SJSA1 (cell line): ENCODE data around the gene AHDC1. TPM values are rescaled to one million over a fixed set of nuclear protein-coding genes. Genes with fewer than 3 reads are reported as not detected.

Experiments used
- DNase-seq, 2 experiments: peaks; one replicate each; pipeline ENCODE4 v3.0.0-alpha.2; 2015 to 2020; ENCODE audit warnings: low spot score in 2 of 2, low read depth in 1 of 2
- H3K27ac ChIP-seq: fragments of 250-450 bp; sonication (Bioruptor Pico); 2 replicates; pipeline ENCODE4 v1.5.1; 2020; ENCODE audit warnings: mild to moderate bottlenecking, moderate library complexity
- H3K27me3 ChIP-seq: fragments of 250-450 bp; sonication (Bioruptor Pico); replicated peaks from 2 replicates; pipeline ENCODE4 v1.5.1; 2020; ENCODE audit warnings: mild to moderate bottlenecking, moderate library complexity
- H3K36me3 ChIP-seq: fragments of 250-450 bp; sonication (Bioruptor Pico); 2 replicates; pipeline ENCODE4 v1.5.1; 2020; ENCODE audit warnings: mild to moderate bottlenecking
- H3K4me1 ChIP-seq: fragments of 250-450 bp; sonication (Bioruptor Pico); replicated peaks from 2 replicates; pipeline ENCODE4 v1.6.1; 2021; ENCODE audit warnings: mild to moderate bottlenecking
- H3K4me3 ChIP-seq: fragments of 250-450 bp; sonication (Bioruptor Pico); 2 replicates; pipeline ENCODE4 v1.5.1; 2020; ENCODE audit warnings: mild to moderate bottlenecking
- H3K9me3 ChIP-seq: fragments of 250-450 bp; sonication (Bioruptor Pico); replicated peaks from 2 replicates; pipeline ENCODE4 v1.5.1; 2020; ENCODE audit warnings: mild to moderate bottlenecking
- total RNA-seq: library from RNA; depleted of rRNA; stranded (reverse); fragments of >200 nt; shearing (Covaris generic); gene quantifications from 2 replicates; pipeline ENCODE4 v1.2.3, GENCODE V29; 2014

AHDC1 gene
- total RNA-seq, 1 experiment from 2014 or later, result 2.9 TPM

GRCh38 chr1:27614043-27614624 lies 10.2 kb upstream of the AHDC1 start:
- H3K27ac ChIP-seq, result no peak overlapping the region
- H3K4me3 ChIP-seq, result no peak overlapping the region
- H3K27me3 ChIP-seq, result peaks cover 9% of the 10 kb centered on the region; the same call in 1 of the 2 replicates
- H3K36me3 ChIP-seq, result no peaks in the 10 kb centered on the region
- no peaks in the 10 kb centered on the region for H3K4me1 ChIP-seq
- no peak for DNase-seq
- H3K9me3 ChIP-seq, result no peaks in the 10 kb centered on the region

DNA sequence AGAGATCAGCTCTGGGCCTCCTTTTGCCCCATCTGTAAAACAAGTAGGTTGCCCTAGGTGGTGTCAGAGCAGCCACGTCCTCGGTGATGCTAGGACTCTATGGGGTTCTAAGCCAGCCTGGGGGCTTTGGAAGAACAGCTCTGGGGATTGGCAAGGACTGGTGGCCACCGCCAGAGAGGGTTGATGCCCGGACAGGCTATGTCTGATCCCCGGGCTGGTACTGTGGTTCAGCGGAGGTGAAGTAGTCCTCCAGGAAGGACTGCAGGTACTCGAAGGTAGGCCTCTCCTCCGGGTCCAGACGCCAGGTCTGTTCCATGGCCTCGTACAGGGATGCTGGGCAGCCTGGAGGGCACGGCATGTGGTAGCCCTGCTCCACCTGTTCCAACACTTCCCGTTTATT lies 8.8 kb upstream of the AHDC1 start:
- 0 out of 2 replicates have a peak, but pooled peaks cover 3% of the 10 kb centered on the region for H3K9me3 ChIP-seq
- H3K4me1 ChIP-seq, result 0 out of 2 replicates have a peak, but pooled peaks cover 3% of the 10 kb centered on the region
- DNase-seq, result no peak
- H3K27me3 ChIP-seq, result peaks cover 9% of the 10 kb centered on the region; the same call in 1 of the 2 replicates
- no peak overlapping the region for H3K27ac ChIP-seq
- H3K4me3 ChIP-seq, result no peak overlapping the region
- H3K36me3 ChIP-seq, result no peaks in the 10 kb centered on the region

DNA sequence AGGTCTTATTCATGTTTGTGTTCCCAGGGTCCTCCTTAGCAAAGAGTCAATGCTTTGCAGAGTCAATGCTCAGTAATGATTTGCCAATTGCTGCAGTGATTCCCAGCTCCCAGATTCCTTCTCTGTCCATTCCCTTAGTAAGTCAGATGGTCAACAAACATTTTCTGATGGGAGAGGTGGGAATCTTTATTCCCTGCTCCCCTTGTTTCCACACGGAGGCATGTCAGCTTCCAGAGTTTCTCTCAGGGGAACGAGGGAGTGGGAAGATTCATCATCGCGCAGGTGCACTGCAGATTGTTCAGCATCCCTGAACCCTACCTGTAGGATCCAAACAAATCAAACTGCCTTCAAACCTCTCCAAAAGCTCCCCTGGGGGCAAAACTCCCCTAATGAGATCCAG lies 7.5 kb upstream of the AHDC1 start:
- H3K36me3 ChIP-seq, result no peaks in the 10 kb centered on the region
- H3K4me1 ChIP-seq, result peaks cover 9% of the 10 kb centered on the region
- no peak overlapping the region for H3K27ac ChIP-seq
- peaks cover 9% of the 10 kb centered on the region; the same call in 1 of the 2 replicates for H3K27me3 ChIP-seq
- H3K9me3 ChIP-seq, result 0 out of 2 replicates have a peak, but pooled peaks cover 3% of the 10 kb centered on the region
- no peak overlapping the region for H3K4me3 ChIP-seq
- no peak for DNase-seq

GRCh38 chr1:27609618-27610240 lies 5.8 kb upstream of the AHDC1 start:
- Histone ChIP-seq H3K9me3 (0 out of 2 replicates have a peak, but pooled peaks cover 3% of the 10 kb centered on the region), H3K27me3 (peaks cover 9% of the 10 kb centered on the region; the same call in 1 of the 2 replicates), H3K4me3 (no peak overlapping the region), H3K36me3 (no peaks in the 10 kb centered on the region), H3K4me1 (peaks cover 14% of the 10 kb centered on the region), H3K27ac (no peak overlapping the region)
- DNase-seq, result no peak

DNA sequence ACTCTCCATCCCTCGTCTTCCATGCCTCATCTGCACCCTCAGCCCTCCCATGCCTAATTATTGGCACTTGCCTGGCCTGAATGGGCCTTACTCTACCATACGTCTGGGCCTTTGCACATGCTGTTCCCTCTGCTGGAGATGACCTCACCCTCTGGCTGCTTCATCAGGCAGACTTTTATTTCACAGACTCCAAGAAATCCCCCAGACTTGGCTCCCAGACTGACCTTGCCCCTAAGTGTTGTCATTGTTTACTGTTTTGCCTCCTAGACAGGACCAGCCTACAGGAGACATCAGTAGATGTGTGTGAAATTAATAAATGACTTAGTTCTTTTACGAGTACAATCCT lies 5.2 kb upstream of the AHDC1 start:
- no peak overlapping the region for H3K4me3 ChIP-seq
- DNase-seq, result no peak
- H3K36me3 ChIP-seq, result no peaks in the 10 kb centered on the region
- H3K27me3 ChIP-seq, result peaks cover 9% of the 10 kb centered on the region; the same call in 1 of the 2 replicates
- H3K9me3 ChIP-seq, result 0 out of 2 replicates have a peak, but pooled peaks cover 3% of the 10 kb centered on the region
- H3K27ac ChIP-seq, result no peak overlapping the region
- H3K4me1 ChIP-seq, result peaks cover 14% of the 10 kb centered on the region

GRCh38 chr1:27607239-27607804 lies 3.4 kb upstream of the AHDC1 start:
- H3K27ac ChIP-seq, result no peak overlapping the region
- H3K9me3 ChIP-seq, result 0 out of 2 replicates have a peak, but pooled peaks cover 3% of the 10 kb centered on the region
- H3K27me3 ChIP-seq, result peaks cover 9% of the 10 kb centered on the region; the same call in 1 of the 2 replicates
- H3K4me1 ChIP-seq, result peaks cover 17% of the 10 kb centered on the region
- H3K36me3 ChIP-seq, result peaks cover 3% of the 10 kb centered on the region; the same call in 1 of the 2 replicates
- no peak for DNase-seq
- H3K4me3 ChIP-seq, result no peak overlapping the region

GRCh38 chr1:27606708-27607238 lies 2.8 kb upstream of the AHDC1 start:
- no peak for DNase-seq
- H3K36me3 ChIP-seq, result peaks cover 3% of the 10 kb centered on the region; the same call in 1 of the 2 replicates
- H3K27ac ChIP-seq, result no peak overlapping the region
- H3K27me3 ChIP-seq, result peaks cover 9% of the 10 kb centered on the region; the same call in 1 of the 2 replicates
- H3K4me1 ChIP-seq, result peaks cover 22% of the 10 kb centered on the region
- 0 out of 2 replicates have a peak, but pooled peaks cover 3% of the 10 kb centered on the region for H3K9me3 ChIP-seq
- H3K4me3 ChIP-seq, result no peak overlapping the region

GRCh38 chr1:27605796-27606707 lies 2.1 kb upstream of the AHDC1 start:
- Histone ChIP-seq H3K36me3 (peaks cover 3% of the 10 kb centered on the region; the same call in 1 of the 2 replicates), H3K27me3 (peaks cover 9% of the 10 kb centered on the region; the same call in 1 of the 2 replicates), H3K9me3 (0 out of 2 replicates have a peak, but pooled peaks cover 3% of the 10 kb centered on the region), H3K4me1 (peaks cover 29% of the 10 kb centered on the region), H3K4me3 (no peak overlapping the region), H3K27ac (no peak overlapping the region)
- DNase-seq, result peak; percentile 66 to 70

- H3K27me3 ChIP-seq, result peaks cover 6% of the 10 kb centered on the region; the same call in 1 of the 2 replicates
- no peak overlapping the region for H3K4me3 ChIP-seq
Measured at GRCh38 chr1:27605300-27605766, 1.4 kb upstream of the AHDC1 start.

GRCh38 chr1:27604579-27605299 lies 795 bp upstream of the AHDC1 start:
- Histone ChIP-seq H3K36me3 (peaks cover 3% of the 10 kb centered on the region; the same call in 1 of the 2 replicates), H3K27me3 (peaks cover 2% of the 10 kb centered on the region; the same call in 1 of the 2 replicates), H3K4me3 (peak overlapping the region; percentile 96), H3K4me1 (peaks cover 38% of the 10 kb centered on the region), H3K27ac (no peak overlapping the region), H3K9me3 (0 out of 2 replicates have a peak, but pooled peaks cover 3% of the 10 kb centered on the region)
- no peak for DNase-seq

More at GRCh38 chr1:27605300-27605766, 1.4 kb upstream of the AHDC1 start:
- DNase-seq, result no peak
- H3K9me3 ChIP-seq, result 0 out of 2 replicates have a peak, but pooled peaks cover 3% of the 10 kb centered on the region
- peaks cover 35% of the 10 kb centered on the region for H3K4me1 ChIP-seq
- H3K36me3 ChIP-seq, result peaks cover 3% of the 10 kb centered on the region; the same call in 1 of the 2 replicates
- H3K27ac ChIP-seq, result no peak overlapping the region

- peak overlapping the region; percentile 96 for H3K4me3 ChIP-seq
- DNase-seq, result peak in 1 of 2 experiments; percentile 59
- peak overlapping the region; percentile 52 for H3K27ac ChIP-seq
- peaks cover 3% of the 10 kb centered on the region; the same call in 1 of the 2 replicates for H3K36me3 ChIP-seq
- no peaks in the 10 kb centered on the region for H3K27me3 ChIP-seq
- H3K9me3 ChIP-seq, result 0 out of 2 replicates have a peak, but pooled peaks cover under 1% of the 10 kb centered on the region
- H3K4me1 ChIP-seq, result peaks cover 50% of the 10 kb centered on the region
Measured at GRCh38 chr1:27603309-27603680, 649 bp downstream of the AHDC1 start.
